Ishikawa (cell line): ENCODE data around the gene ROR1.

ENCODE experiments used
- CEBPB ChIP-seq: IDR thresholded peaks from 2 replicates; pipeline ENCODE4 v1.6.1; 2012
- EP300 ChIP-seq: IDR thresholded peaks from 2 replicates; pipeline ENCODE4 v1.6.1; 2012; ENCODE audit warnings: borderline replicate concordance
- TCF12 ChIP-seq: IDR thresholded peaks from 2 replicates; pipeline ENCODE4 v1.6.1; 2012; ENCODE audit warnings: low read depth
- YY1 ChIP-seq: IDR thresholded peaks from 2 replicates; pipeline ENCODE4 v1.6.1; 2012; ENCODE audit warnings: low read depth
- ZBTB7A ChIP-seq: IDR thresholded peaks from 2 replicates; pipeline ENCODE4 v1.6.1; 2012; ENCODE audit warnings: low read depth
- TF ChIP-seq, protein P1 (sequence below): IDR thresholded peaks from 2 replicates; pipeline ENCODE4 v1.6.1; 2012; ENCODE audit warnings: low read depth, mild to moderate bottlenecking
- TF ChIP-seq, protein P2 (sequence below): IDR thresholded peaks from 2 replicates; pipeline ENCODE4 v1.6.1; 2012

- TF ChIP-seq, protein P1, sequence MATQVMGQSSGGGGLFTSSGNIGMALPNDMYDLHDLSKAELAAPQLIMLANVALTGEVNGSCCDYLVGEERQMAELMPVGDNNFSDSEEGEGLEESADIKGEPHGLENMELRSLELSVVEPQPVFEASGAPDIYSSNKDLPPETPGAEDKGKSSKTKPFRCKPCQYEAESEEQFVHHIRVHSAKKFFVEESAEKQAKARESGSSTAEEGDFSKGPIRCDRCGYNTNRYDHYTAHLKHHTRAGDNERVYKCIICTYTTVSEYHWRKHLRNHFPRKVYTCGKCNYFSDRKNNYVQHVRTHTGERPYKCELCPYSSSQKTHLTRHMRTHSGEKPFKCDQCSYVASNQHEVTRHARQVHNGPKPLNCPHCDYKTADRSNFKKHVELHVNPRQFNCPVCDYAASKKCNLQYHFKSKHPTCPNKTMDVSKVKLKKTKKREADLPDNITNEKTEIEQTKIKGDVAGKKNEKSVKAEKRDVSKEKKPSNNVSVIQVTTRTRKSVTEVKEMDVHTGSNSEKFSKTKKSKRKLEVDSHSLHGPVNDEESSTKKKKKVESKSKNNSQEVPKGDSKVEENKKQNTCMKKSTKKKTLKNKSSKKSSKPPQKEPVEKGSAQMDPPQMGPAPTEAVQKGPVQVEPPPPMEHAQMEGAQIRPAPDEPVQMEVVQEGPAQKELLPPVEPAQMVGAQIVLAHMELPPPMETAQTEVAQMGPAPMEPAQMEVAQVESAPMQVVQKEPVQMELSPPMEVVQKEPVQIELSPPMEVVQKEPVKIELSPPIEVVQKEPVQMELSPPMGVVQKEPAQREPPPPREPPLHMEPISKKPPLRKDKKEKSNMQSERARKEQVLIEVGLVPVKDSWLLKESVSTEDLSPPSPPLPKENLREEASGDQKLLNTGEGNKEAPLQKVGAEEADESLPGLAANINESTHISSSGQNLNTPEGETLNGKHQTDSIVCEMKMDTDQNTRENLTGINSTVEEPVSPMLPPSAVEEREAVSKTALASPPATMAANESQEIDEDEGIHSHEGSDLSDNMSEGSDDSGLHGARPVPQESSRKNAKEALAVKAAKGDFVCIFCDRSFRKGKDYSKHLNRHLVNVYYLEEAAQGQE: no peak
- TF ChIP-seq ZBTB7A: no peak
- no peak for TF ChIP-seq TCF12
- TF ChIP-seq CEBPB: no peak
- no peak for TF ChIP-seq EP300
- TF ChIP-seq, protein P2, sequence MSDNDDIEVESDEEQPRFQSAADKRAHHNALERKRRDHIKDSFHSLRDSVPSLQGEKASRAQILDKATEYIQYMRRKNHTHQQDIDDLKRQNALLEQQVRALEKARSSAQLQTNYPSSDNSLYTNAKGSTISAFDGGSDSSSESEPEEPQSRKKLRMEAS: no peak
- TF ChIP-seq YY1: no peak
These were observed 10.3 kb downstream of the ROR1 start for GRCh38 chr1:63784083-63784482.
